ENCODE results near the gene POLR2J.
"Not testable (repeated sequence)": the region's sequence is repeated elsewhere in the genome, so short reads cannot be mapped to it uniquely, and the experiment has no call there.

POLR2J gene

GRCh38 chr7:102466097-102466496 is 12.6 kb downstream of the POLR2J start:
- DNase-seq (ENCODE audit: low spot score), result no peak

- peak; percentile 100 for DNase-seq (ENCODE audit: low spot score)
Observed at GRCh38 chr7:102464577-102465280, 14.0 kb downstream of the POLR2J start, which contains the start of the genes ALKBH4 and LRWD1. Gene ALKBH4 (minus strand): TSS chr7:102464863. CDS start chr7:102464836, 27 bp downstream. Gene LRWD1 (plus strand): TSS chr7:102464984. CDS start chr7:102465081, 97 bp downstream.

- no peak for DNase-seq (ENCODE audit: low spot score)
Observed at GRCh38 chr7:102463841-102464576, 14.7 kb downstream of the POLR2J start.

GRCh38 chr7:102460467-102460866 is 18.3 kb downstream of the POLR2J start:
- DNase-seq (ENCODE audit: low spot score), result no peak

- no peak for DNase-seq (ENCODE audit: low spot score)
Observed at GRCh38 chr7:102459221-102459844, 19.4 kb downstream of the POLR2J start.

DNA sequence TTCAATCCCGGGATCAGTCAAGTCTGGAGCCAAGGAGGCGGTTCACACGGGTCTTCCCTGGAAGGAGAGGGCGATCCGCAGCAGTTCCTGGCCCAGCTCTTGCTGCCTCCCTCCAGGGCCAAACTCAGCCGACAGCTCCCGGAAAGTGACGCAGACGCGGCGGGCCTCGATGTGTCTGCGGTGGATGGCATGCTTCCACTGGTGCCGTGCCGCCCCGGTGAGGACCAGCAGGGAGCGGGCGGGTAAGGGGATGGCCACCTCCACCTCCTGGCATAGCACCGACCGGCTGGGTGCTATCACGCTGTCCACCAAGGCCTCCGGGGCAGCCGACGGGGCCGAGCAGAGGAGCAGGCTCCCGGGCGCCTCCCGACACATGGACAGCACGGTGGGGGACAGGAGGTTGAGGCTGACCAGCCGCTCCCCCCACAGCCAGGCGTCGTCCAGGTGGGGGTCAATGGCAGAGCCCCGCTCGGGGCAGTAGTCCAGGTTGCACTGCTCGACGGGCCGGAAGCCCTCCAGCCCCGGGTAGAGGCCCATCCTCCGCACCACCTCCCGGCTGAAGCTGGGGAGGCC is 21.3 kb downstream of the POLR2J start:
- no peak for DNase-seq (ENCODE audit: low spot score)

DNA sequence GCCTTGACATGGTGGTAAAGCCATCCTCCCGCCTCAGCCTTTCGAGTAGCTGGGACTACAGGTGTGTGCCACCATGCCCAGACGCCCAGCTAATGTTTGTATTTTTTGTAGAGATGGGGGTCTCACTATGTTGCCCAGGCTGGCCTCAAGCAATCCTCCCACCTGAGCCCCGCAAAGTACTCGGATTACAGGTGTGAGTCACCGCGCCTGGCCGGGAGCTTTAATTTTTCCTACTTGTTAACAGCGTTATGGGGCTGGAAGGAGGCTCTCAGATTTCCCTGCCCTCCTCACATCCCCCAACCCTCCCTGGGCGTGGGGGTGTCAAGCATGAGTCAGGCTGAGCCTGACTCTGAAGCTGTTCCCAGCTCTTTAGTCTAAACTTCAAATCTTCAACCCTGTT is 22.4 kb downstream of the POLR2J start:
- no peak for DNase-seq (ENCODE audit: low spot score)

DNA sequence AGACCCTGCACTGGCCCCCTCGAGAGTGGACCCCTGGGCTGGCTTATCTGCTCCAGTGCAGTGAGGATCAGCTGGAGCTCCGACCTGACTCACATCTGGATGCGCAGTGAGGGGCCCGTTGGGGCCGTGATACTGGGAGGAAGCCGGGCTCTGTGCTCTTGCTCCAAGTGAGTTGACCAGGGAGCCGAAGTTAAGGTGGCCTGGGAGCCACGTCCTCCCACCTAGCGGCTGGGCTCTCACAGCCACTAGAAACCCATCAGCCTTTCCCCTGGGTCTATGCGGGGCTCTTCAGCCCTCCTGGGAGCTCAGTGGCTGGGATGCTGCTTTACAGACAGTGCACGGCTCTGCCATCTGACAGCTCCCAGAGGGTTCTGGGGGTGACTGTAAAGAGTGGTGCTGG is 23.1 kb downstream of the POLR2J start:
- no peak for DNase-seq (ENCODE audit: low spot score)

- DNase-seq (ENCODE audit: low spot score), result not testable (repeated sequence)
Observed at GRCh38 chr7:102454932-102455331, 23.8 kb downstream of the POLR2J start.

DNA sequence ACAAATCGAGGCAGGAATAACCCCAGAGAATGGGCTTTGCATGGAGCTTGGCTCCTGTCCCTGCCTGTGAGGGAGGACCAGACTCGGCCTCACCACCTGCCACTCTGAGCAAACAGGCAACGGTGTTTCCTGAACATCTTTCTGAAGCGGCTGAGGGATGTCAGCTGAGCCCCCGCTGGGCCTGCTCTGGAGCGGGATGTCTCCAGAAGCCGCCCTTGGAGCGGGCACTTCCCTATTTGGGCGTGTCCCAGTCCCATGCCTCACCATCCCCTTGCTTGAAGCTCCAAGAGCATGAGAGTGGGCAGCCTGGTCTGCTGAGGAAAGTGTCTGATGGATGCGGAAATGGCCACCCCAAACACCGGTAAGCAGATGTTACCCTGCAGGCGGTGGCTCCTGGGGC is 24.3 kb downstream of the POLR2J start:
- no peak for DNase-seq (ENCODE audit: low spot score)

DNA sequence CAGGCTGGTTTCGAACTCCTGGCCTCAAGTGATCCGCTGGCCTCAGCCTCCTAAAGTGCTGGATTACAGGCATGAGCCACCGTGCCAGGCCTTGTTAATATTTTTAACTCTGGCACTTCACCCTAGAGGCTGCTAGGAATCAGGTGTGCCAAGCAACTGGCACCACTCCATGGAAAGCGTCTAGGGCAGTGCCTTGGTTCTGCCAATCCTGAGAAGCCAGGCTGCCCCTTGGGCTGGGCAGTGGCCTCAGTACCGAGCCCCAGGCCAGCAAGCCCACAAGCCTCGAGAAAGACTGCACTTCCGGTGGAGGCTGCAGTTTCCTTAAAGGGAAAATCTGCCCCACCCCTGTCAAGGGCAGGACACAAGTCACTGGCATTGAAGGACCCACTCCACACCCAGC is 25.4 kb downstream of the POLR2J start:
- no peak for DNase-seq (ENCODE audit: low spot score)

DNA sequence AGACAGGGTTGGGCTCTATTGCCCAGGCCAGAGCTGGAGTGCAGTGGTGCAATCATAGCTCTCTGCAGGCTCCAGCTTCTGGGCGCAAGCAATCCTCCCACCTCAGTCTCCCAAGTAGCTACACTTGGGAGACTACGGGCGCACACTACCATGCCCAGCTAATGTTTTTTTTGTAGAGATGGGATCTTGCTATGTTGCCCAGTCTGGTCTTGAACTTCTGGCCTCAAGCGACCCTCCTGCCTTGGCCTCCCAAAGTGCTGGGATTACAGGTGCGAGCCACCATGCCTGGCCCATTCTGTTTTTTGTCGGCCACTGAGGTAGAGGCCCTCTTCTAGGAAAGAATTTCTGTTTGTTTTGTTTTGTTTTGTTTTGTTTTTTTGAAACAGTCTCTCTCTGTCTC is 26.3 kb downstream of the POLR2J start:
- DNase-seq (ENCODE audit: low spot score), result no peak

GRCh38 chr7:102451371-102452054 is 27.2 kb downstream of the POLR2J start:
- peak; percentile 88 for DNase-seq (ENCODE audit: low spot score)

GRCh38 chr7:102450242-102450641 is 28.5 kb downstream of the POLR2J start:
- no peak for DNase-seq (ENCODE audit: low spot score)

DNA sequence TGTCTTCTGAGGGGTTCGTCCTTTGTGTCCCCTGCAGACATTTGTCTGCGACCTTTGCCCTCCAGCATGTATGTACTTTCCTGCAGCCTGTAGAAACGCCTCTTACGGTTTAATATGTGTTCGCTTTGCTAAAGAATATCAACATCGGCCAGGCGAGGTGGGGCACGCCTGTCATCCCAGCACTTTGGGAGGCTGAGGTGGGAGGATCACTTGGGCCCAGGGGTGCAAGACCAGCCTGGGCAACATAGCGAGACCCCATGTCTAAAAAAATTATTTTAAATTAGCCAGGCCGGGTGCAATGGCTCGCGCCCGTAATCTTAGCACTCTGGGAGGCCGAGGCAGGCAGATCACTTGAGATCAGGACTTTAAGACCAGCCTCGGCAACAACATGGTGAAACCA is 29.6 kb downstream of the POLR2J start:
- no peak for DNase-seq (ENCODE audit: low spot score)

DNA sequence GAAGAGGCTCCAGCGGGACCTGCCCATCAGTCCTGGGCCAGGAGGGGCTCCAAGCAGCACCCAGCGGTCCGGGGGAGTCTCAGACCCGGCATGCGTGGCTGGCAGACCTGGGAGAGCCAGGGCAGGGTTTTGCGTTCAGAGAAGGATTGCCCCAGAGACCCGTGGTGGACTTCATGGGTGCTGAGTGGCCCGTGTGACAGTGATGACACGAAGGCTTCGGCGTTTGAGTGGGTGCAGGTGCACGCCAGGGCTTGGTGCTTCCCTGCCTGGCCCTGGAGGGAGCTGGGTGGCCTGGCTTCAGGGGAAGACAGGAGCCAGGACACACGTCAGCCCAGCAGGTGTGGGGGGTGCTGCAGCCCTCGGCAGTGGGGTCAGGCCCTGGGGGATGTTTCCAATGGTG is 31.4 kb downstream of the POLR2J start:
- DNase-seq (ENCODE audit: low spot score), result no peak

- no peak for DNase-seq (ENCODE audit: low spot score)
Observed at GRCh38 chr7:102446387-102447156, 32.1 kb downstream of the POLR2J start.

- no peak for DNase-seq (ENCODE audit: low spot score)
Observed at GRCh38 chr7:102445674-102446071, 33.0 kb downstream of the POLR2J start.

DNA sequence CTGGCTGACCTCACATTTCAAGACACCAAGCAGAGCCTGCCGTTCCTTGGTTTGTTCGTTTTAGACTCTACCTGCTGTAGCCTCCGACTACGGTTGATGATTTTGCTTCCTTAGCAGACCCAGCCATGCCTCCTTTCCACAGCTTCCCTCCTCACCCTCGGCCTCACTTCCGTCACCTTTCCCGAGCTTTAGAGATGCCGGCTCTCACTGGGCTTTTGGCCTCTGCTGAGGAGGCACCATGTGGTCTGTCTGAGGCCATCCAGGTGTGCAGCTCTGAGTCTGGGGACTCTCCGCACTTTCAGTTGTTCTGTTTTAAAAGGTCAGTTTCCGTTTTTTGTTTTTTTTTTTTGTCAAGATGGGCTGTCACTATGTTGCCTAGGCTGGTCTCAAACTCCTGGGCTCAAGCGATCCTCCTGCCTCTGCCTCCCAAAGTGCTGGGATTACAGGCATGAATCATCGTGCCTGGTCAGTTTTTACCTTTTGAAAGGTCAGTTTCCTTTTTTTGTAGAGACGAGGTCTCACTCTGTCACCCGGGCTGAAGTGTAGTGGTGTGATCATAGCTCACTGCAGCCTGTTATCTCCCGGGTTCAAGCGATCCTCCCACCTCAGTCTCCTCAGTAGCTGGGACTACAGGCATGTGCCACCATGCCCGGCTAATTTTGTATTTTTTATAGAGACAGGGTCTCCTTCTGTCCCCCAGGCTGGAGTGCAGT is 33.6 kb downstream of the POLR2J start:
- no peak for DNase-seq (ENCODE audit: low spot score)

DNA sequence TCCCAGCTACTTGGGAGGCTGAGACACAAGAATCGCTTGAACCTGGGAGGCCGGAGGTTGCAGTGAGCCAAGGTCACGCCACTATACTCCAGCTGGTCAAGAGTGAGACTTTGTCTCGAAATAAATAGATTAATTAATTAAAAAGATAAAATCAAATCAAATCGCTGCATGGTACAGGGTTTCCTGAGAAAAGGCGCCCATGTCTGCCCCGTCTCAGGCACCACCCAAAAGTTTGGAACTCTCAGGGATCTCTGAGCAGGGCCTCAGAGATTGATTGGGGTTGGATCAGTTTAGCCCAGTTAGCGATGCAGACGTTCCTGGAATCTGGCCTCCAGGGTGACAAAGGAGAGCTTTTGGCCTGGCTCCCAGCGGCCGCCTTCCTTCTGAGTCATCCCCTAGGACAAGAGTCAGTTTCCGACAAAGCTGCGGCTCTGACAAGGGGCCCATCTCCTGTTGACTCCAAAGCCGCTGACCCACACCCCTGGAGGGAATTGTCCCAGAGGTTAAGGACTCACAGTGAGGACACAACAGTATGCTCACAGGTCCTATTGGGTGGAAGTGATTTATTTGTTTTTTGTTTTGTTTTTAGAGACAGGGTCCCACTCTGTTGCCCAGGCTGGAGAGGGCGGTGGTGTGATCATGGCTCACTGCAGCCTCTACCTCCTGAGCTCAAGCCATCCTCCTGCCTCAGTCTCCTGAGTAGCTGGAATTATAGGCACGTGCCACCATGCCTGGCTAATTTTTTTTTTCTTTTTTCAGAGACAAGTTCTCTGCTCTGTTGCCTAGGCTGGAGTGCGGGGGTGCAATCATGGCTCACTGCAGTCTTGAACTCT is 38.5 kb downstream of the POLR2J start:
- peak; percentile 65 for DNase-seq (ENCODE audit: low spot score)

All from iPS-NIHi11 (cell line).